Measurements from ENCODE around the gene SH3BP5.

SH3BP5 gene

GRCh38 chr3:15292765-15293522 lies 39.4 kb downstream of the SH3BP5 start:
- Mint-ChIP-seq H3K27ac (peak overlapping the region; percentile 77), H3K4me3 (no peak overlapping the region)

GRCh38 chr3:15291589-15292541 lies 40.5 kb downstream of the SH3BP5 start:
- peak overlapping the region; percentile 77 for H3K27ac Mint-ChIP-seq
- DNase-seq (peak; percentile 49), ATAC-seq (replicated peaks) (peak; percentile 89 to 90)
- peaks cover 6 to 32% of the 10 kb centered on the region in 2 donors for H3K36me3 Mint-ChIP-seq
- peaks cover 53 to 87% of the 10 kb centered on the region in 2 donors for H3K4me1 Mint-ChIP-seq
- H3K4me3 Mint-ChIP-seq: peak overlapping the region; percentile 14 to 39
- no peaks in the 10 kb centered on the region for H3K27me3 Mint-ChIP-seq
- peaks cover 3% of the 10 kb centered on the region in 2 donors for H3K9me3 Mint-ChIP-seq

More at GRCh38 chr3:15292765-15293522, 39.4 kb downstream of the SH3BP5 start:
- Mint-ChIP-seq H3K4me1 (peaks cover 56 to 93% of the 10 kb centered on the region in 2 donors), H3K27me3 (no peaks in the 10 kb centered on the region), H3K36me3 (peaks cover 9 to 36% of the 10 kb centered on the region in 2 donors), H3K9me3 (peaks cover 3% of the 10 kb centered on the region in 2 donors)
- ATAC-seq (replicated peaks) (no peak), DNase-seq (no peak)

- H3K4me3 Mint-ChIP-seq: peak overlapping the region; percentile 12 to 35
- H3K27me3 Mint-ChIP-seq: no peaks in the 10 kb centered on the region
- H3K9me3 Mint-ChIP-seq: peaks cover 3% of the 10 kb centered on the region in 2 donors
- DNase-seq (no peak), ATAC-seq (replicated peaks) (no peak)
- H3K4me1 Mint-ChIP-seq: peaks cover 53 to 87% of the 10 kb centered on the region in 2 donors
- H3K27ac Mint-ChIP-seq: peak overlapping the region; percentile 56
- peaks cover 6 to 27% of the 10 kb centered on the region in 2 donors for H3K36me3 Mint-ChIP-seq
Observed at GRCh38 chr3:15290736-15291135, 41.6 kb downstream of the SH3BP5 start.

GRCh38 chr3:15289661-15290060 lies 42.7 kb downstream of the SH3BP5 start:
- ATAC-seq (replicated peaks): no peak
- H3K9me3 Mint-ChIP-seq: no peaks in the 10 kb centered on the region

GRCh38 chr3:15288331-15289035 lies 43.9 kb downstream of the SH3BP5 start:
- Mint-ChIP-seq H3K36me3 (peaks cover 3 to 15% of the 10 kb centered on the region in 2 donors), H3K4me3 (no peak overlapping the region), H3K4me1 (peaks cover 52 to 83% of the 10 kb centered on the region in 2 donors), H3K27me3 (no peaks in the 10 kb centered on the region), H3K9me3 (no peaks in the 10 kb centered on the region), H3K27ac (no peak overlapping the region)
- DNase-seq (no peak), ATAC-seq (replicated peaks) (no peak)

More at GRCh38 chr3:15289661-15290060, 42.7 kb downstream of the SH3BP5 start:
- Mint-ChIP-seq H3K36me3 (peaks cover 3 to 19% of the 10 kb centered on the region in 2 donors), H3K27ac (peak overlapping the region; percentile 6), H3K4me3 (no peak overlapping the region), H3K27me3 (no peaks in the 10 kb centered on the region), H3K4me1 (peaks cover 47 to 82% of the 10 kb centered on the region in 2 donors)
- DNase-seq: no peak

GRCh38 chr3:15287565-15288330 lies 44.6 kb downstream of the SH3BP5 start:
- Mint-ChIP-seq H3K4me3 (no peak overlapping the region), H3K4me1 (peaks cover 49 to 83% of the 10 kb centered on the region in 2 donors), H3K27ac (no peak overlapping the region), H3K9me3 (no peaks in the 10 kb centered on the region), H3K27me3 (no peaks in the 10 kb centered on the region), H3K36me3 (peaks cover 3 to 15% of the 10 kb centered on the region in 2 donors)
- no peak for DNase-seq
- ATAC-seq (replicated peaks): no peak

- Mint-ChIP-seq H3K27me3 (no peaks in the 10 kb centered on the region), H3K27ac (no peak overlapping the region), H3K4me3 (no peak overlapping the region), H3K4me1 (peaks cover 43 to 67% of the 10 kb centered on the region in 2 donors), H3K9me3 (no peaks in the 10 kb centered on the region), H3K36me3 (peaks cover 3 to 18% of the 10 kb centered on the region in 2 donors)
- DNase-seq: no peak
- no peak for ATAC-seq (replicated peaks)
Observed at GRCh38 chr3:15286022-15286421, 46.4 kb downstream of the SH3BP5 start.

- Mint-ChIP-seq H3K27ac (no peak overlapping the region), H3K4me1 (peaks cover 49 to 66% of the 10 kb centered on the region in 2 donors), H3K9me3 (no peaks in the 10 kb centered on the region), H3K36me3 (peaks cover 3 to 11% of the 10 kb centered on the region in 2 donors), H3K4me3 (no peak overlapping the region), H3K27me3 (no peaks in the 10 kb centered on the region)
- peak; percentile 39 to 48 for ATAC-seq (replicated peaks)
- DNase-seq: no peak
Observed at GRCh38 chr3:15284121-15284889, 48.1 kb downstream of the SH3BP5 start.

- Mint-ChIP-seq H3K4me3 (no peak overlapping the region), H3K36me3 (peaks cover 3 to 5% of the 10 kb centered on the region in 2 donors), H3K9me3 (no peaks in the 10 kb centered on the region), H3K4me1 (peaks cover 47 to 66% of the 10 kb centered on the region in 2 donors), H3K27ac (no peak overlapping the region), H3K27me3 (no peaks in the 10 kb centered on the region)
- ATAC-seq (replicated peaks) (no peak), DNase-seq (no peak)
Observed at GRCh38 chr3:15283702-15284101, 48.7 kb downstream of the SH3BP5 start.

- H3K27me3 Mint-ChIP-seq: no peaks in the 10 kb centered on the region
- H3K4me1 Mint-ChIP-seq: peaks cover 52 to 77% of the 10 kb centered on the region in 2 donors
- H3K4me3 Mint-ChIP-seq: no peak overlapping the region
- no peaks in the 10 kb centered on the region for H3K9me3 Mint-ChIP-seq
- no peak overlapping the region for H3K27ac Mint-ChIP-seq
- DNase-seq (no peak), ATAC-seq (replicated peaks) (no peak)
- H3K36me3 Mint-ChIP-seq: peaks cover 3% of the 10 kb centered on the region in 2 donors
Observed at GRCh38 chr3:15281817-15282216, 50.6 kb downstream of the SH3BP5 start.

- Mint-ChIP-seq H3K4me3 (no peak overlapping the region), H3K36me3 (peaks cover 3% of the 10 kb centered on the region in 2 donors), H3K27ac (no peak overlapping the region), H3K27me3 (no peaks in the 10 kb centered on the region), H3K9me3 (no peaks in the 10 kb centered on the region), H3K4me1 (peaks cover 56 to 76% of the 10 kb centered on the region in 2 donors)
- ATAC-seq (replicated peaks) (no peak), DNase-seq (no peak)
Observed at GRCh38 chr3:15280853-15281532, 51.4 kb downstream of the SH3BP5 start.

- peak overlapping the region; percentile 48 for H3K27ac Mint-ChIP-seq
Observed at GRCh38 chr3:15279671-15280402, 52.5 kb downstream of the SH3BP5 start.

More at GRCh38 chr3:15279671-15280402, 52.5 kb downstream of the SH3BP5 start:
- Mint-ChIP-seq H3K27me3 (no peaks in the 10 kb centered on the region), H3K4me3 (no peak overlapping the region), H3K4me1 (peaks cover 59 to 80% of the 10 kb centered on the region in 2 donors), H3K36me3 (peaks cover 5% of the 10 kb centered on the region in 2 donors), H3K9me3 (peaks cover 0 to 1% of the 10 kb centered on the region in 2 donors)
- no peak for DNase-seq
- ATAC-seq (replicated peaks): peak; percentile 46 to 64

Data from stimulated activated naive B cell treated with anti-CD40 and anti-IgM and Interleukin-4, amounts not matched to agents 10 μg/mL and 1 μg/mL and 100 μg/mL, for 72 hours (primary cell).